HG02884 (cell line): ENCODE data around the gene RELN.
"Not testable (repeated sequence)": the region's sequence is repeated elsewhere in the genome, so short reads cannot be mapped to it uniquely, and the experiment has no call there.

ENCODE experiments used
- ATAC-seq: cut with Tn5 transposase; IDR thresholded peaks from one replicate; pipeline ENCODE4 v1.9.1; 2021; ENCODE audit warnings: mild to moderate bottlenecking, moderate library complexity; ENCODE audit not compliant: unreplicated experiment

Gene RELN

DNA sequence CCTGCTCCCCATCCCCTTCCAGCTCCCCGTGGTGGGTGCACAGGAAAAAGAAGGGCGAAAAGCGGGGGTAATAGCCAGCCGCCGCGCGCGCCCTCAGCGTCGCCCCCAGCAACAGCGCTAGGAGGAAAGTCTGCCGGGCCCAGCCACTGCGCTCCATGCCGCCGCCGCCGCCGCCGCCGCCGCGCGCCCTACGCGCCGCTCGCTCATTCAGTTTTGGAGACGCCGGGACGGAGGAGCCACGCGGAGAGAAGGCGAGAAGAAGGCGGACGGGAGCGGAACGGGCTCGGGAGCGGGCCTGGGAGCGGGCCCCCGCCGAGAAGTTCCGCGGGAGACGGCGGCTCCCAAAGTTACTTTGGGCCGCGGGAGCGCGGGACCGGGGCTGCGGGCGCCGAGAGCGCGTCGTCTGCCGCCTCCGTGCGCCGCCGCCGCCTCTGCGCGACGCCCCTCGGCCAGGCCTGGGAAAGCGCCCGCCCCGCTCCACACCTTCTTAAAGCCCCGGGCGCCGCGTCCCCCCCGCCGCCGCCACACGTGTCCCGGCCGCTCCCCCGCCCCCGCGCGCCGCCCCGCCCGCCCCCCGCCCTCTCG, at the start of gene RELN:
TSS of gene RELN (minus strand) at position 459 of the 585 bp plus-strand sequence. CDS start at position 157, 302 bp downstream.
- no peak for ATAC-seq

DNA sequence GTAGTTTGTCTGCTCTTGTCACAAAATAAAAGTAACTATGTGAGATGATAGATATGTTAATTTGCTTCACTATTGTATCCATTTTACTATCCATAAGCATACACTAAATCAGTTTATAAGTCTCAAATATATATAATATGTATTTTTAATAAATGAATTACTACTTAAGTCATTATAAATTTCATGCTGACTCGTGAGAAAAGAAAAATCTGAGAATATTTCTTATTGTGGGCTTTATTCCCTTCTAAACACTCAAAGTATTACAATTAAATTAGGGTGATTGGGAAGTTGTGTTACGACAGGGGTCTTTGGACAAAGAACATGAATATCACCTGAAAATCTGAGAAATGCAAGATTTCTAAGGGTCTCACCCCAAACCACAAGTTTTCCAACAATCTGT, 48.7 kb upstream of the RELN start:
- ATAC-seq, result no peak

DNA sequence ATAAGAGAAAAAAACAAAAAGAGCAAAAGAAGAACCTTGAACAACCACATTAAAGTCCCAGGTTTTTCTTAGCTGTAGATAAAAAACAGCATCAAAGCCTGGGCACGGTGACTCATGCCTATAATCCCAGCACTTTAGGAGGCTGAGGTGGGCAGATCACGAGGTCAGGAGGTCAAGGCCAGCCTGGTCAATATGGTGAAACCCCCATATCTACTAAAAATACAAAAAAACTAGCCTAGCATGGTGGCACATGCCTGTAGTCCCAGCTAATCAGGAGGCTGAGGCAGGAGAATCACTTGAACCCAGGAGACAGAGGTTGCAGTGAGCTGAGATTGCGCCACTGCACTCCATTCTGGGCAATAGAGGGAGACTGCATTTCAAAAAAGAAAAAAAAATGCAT, 47.4 kb upstream of the RELN start:
- not testable (repeated sequence) for ATAC-seq

DNA sequence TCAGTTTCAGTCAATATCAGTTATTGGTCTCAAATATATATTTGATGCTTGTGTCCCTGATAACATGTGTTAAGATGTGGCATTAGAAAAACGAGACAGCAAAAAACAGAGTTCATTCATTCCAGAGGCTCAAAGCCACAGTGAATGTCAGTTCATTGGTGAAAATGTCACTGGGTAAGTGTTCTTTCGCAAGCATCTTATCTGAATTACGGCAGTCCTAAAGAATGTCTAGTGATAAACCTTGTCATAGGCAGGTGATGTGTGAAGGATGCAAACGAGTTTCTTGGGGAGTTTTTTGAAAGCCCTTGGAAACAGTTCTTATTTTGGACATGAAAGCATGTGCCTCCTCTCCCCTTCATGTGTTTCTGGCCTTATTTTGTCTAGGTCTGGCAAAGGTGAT, 45.9 kb upstream of the RELN start:
- ATAC-seq, result no peak

DNA sequence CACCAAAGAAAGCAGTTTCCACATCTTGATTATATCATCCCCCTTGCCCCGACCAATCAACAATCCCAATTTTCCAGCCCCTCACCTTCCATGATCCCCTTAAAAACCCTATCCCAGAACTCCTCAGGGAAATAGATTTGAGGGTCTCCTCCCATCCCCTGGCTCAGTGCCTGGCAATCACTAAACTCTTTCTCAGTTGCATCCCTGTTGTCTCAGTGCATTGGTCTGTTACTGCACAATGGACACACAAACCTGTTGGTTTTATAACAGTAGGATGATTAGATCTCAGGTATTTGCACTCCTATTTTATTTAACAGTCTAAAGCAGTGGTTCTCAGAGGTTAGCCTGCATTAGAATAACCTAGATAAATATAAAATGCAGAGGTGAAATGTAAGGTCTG, 45.2 kb upstream of the RELN start:
- no peak for ATAC-seq

DNA sequence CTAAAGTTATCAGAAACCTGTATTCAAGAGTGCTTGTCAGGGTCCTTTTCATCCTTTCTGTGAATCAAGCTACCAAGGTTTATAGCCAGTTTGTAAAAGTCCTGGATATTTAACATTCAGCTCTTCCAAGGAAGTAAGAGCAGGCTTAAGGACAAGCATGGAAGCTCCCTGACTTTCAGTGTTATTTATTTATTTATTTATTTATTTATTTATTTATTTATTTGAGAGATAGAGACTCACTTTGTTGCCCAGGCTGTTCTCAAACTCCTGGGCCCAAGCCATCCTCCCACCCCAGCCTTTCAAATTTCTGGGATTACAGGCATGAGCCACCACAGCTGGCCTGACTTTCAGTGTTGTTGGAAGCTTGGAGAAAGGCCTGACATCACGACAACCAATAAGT, 44.4 kb upstream of the RELN start:
- ATAC-seq, result no peak

DNA sequence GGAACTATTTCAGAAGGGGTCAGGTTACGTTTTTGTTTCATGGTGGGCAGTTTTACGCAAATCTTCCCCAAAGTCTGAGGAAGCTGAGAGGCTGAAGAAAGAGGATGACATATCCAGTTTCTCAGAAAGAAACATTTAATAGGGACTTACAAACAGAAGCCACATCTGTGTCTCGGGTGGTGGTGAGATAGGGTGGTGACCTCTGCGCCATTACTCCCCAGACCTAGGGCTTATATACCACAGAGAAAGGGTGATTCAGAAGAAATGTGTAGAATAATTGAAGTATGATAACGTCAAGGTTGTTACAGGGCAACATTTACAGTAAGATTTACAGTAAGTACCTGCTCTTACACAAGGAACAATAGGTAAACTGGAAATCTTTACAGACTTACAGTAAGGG, 43.0 kb upstream of the RELN start:
- ATAC-seq, result no peak

DNA sequence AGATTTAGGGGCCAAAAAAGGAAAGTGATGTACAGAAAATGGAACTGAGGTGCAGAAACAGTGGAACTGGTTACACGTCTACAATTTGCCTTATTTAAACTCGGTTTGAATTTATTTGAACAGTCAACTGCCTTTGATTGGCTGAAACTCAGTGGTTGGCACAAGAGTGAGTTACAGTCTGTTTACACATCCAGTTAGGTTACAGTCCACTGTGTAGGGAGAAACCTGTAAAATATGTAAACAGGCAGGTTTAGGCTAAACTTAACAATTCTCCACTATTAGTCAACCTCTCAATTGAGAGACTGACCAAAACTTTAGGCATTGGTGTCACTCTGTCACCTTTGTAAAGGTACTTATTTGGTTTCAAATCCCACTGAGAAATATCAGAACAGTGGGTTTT, 40.3 kb upstream of the RELN start:
- no peak for ATAC-seq

DNA sequence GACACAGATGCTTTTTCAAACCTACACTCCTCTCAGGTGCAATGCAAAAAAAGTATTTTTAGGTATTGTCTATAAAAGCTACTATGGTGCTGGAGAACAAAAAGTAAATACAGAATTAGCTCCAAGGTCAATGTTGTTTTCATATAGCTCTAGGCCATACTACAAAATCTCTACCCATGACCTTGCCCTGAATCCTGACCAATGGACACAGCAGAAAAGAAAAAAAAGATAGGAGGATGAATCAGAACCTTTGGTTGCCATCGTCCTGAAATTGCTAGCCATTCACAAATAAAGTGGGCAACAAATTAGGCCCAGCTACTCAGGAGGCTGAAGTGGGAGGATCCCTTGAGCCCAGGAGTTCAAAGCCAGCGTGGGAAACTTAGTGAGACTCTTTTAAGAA, 35.2 kb upstream of the RELN start:
- ATAC-seq, result no peak

DNA sequence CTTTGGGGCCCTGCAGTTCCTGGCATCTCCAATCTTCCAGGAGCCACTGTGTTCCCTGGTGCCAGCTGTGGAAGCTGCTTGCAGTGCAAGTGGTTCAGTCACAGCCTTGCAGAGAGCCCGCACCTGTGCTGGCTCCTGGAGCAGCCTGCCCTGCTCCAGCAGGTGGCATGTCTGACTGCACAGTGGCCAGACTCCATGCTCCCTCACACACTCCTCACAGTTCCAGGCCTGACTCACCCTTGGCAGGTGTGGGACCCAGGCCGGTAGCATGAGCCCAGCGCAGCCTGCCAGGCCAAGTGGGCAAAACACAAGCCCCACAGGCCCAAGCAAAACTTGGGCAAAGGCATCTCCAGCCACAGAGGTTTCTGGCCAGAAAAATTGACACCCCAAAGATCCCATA, 33.6 kb upstream of the RELN start:
- no peak for ATAC-seq

DNA sequence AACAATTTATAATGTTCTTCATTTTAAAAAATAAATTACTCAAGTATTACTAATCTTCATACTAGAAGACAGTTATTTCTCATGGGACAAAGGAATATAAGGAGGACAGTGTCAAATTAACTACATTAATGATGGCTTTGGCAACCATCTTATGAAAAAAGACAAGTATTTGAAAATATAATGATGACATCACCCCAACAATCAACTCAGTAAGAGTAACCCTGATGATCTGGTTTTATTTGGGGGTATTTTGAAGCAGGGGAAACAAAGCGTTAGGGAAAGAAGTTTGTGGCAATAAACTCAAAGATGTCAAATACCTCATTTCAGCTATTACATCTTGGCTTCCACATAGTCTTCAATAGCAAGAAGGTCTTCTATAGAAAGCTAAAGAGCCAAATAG, 29.0 kb upstream of the RELN start:
- no peak for ATAC-seq

DNA sequence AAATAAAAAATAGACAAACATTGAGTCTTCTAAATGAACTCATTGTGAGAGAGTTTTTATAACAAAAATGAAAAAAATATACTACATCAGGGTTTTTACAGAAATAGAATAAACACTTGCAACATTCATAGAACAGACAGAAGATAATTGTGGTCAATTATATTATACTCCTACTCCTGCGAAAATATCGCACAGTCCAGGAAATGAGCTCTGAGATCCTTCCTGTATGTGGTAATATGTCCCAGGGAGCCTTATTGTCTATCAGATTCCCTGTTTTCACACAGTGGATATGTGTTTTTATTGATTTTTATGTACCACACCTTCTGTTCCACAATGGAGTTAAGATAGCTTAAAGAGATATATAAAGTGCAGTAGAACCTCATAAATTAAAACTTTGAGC, 27.5 kb upstream of the RELN start:
- no peak for ATAC-seq

DNA sequence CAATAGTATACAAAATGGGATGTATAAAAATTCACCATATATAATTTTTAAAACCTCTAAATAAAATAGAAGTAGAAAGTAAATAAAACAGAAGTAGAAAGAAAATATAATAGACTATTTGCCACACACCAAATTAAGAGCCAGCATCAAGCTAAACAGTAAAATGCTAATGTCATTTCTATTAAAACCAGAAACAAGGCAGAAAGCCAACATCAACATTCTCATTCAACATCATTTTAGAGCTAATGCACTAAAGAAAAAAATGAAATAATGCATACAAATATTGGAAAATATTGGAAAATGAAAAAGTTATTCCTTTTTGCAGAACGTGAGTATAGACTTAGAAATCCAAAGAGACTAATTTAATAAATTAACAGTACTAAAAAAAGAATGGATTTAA, 23.4 kb upstream of the RELN start:
- ATAC-seq, result no peak

DNA sequence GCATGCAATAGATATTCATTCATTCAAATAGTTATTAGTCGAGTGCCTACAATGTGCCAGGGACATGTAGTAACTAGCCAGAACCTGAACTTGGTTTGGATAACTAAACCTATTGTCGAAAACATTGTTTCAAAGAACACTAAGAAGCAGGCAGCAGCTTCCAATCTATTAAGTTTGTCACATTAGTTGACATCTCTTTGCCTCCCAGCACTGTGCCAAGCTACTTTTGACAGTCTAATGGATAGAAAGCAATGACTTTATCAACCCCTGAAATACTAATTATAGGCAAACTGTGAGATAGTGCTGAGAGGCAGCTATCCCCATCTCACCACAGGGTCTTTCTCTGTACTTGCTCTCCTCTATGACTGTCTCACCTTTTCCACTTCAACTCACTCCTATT, 22.4 kb upstream of the RELN start:
- no peak for ATAC-seq

DNA sequence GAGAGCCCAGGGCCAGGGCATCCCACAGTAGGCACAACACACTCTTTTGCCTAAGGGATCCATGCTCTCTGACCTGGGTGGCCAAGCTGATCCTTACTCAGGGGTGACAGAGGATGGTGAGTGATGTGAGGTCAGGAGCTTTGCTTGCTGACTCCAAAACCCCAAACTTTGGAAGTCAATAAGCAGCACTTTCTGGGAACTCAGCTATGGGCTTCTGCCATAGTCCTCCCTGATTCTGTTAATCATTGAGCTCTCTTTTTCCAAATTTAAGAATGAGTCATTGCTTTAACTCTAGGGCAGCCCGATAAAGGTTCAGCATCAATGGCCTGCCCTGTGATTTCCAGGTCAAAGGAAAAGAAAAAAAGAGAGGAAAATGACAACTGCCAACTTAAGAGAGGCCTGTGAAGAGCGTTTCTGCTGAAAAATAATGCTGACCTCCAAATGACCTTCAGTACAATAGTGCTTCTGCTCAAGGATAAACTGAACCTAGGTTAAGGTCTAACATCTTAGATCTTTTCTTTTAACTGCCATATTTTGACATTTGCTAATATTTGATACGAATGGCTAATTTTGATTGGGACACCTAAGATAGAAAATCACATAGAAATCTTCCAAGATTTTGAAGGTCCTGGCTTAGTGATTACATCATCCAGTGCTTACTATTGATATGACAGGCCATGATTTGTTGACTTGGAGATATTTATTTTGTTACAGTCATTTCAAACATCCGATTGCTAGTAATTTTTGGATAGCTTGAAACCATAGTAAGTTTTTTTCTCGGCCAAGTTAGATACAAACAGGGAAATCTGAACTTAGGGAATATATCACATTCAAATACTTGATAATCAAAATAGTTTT, 20.8 kb upstream of the RELN start:
- no peak for ATAC-seq

DNA sequence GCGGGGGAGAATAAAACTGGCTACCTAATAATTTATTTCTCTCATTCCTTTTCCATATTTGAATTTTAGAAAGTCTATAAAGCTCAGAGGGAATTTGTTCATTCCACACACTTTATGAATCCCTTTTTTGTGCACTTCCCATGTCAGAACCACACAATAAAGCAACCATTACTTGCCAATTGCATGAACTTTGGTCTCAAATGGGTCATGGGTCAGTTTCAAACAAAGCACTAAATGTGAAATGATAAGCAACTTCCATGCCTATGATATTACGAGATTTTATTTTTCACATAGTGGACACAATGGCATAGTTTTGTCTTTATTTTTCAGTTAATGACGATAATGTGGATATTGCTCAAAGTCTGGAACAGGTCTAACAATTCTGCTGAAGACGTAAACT, 18.6 kb upstream of the RELN start:
- no peak for ATAC-seq

DNA sequence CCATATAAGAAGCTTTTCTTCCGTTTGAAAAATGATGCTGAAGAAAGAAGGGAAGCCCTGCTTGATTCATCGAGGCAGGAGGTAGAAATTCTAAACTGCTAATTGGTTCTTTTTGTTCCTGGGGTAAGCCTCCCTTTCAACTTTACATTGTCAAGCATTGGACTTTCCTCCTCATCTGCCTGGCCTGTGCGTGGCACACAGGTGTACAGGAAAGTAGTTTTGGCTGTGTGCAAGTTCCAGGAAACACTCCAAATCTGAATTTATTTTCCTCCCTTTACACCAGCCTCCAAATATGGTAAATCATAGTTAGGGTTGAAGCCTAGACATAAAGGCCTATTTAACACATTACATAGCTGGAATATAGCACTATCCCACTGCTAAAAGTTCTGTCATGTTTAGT, 18.2 kb upstream of the RELN start:
- no peak for ATAC-seq

DNA sequence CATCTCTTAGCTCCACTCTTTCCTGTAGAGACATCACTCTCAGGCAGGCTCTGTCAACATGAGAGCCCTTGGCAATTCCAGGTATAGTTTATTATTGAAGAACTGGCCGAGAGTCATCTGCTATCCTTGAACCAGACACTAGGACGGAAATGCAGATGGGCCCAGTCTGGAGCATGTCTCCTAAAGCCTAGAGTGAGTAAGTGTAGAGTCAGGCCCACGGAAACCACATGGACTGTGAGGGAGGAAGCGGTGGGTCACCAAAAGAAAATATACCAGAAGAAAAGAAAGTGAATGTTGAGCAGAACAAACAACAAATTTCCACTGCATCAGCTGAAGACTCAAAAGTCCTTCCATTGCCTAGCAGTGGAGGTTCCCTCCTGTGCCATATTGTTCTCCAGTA, 15.7 kb upstream of the RELN start:
- ATAC-seq, result no peak

DNA sequence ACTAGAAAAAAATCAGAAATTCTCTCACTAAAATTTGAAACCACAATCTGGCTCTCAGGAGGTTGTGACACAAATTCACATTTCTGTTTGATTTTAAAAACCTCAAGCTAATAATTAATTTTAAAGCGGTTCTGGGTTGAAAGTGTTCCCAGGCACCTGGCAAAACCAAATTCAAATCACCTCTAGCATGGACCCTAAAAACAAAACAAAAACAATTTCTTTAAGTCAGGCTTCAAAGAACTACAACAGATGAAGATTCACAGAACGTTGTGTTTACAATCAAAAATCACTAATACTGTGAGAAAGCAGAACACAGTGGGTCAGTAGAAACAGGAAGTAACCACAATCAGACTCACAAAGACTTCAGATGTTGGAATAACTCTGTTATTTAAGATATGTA, 7.2 kb upstream of the RELN start:
- ATAC-seq, result no peak

DNA sequence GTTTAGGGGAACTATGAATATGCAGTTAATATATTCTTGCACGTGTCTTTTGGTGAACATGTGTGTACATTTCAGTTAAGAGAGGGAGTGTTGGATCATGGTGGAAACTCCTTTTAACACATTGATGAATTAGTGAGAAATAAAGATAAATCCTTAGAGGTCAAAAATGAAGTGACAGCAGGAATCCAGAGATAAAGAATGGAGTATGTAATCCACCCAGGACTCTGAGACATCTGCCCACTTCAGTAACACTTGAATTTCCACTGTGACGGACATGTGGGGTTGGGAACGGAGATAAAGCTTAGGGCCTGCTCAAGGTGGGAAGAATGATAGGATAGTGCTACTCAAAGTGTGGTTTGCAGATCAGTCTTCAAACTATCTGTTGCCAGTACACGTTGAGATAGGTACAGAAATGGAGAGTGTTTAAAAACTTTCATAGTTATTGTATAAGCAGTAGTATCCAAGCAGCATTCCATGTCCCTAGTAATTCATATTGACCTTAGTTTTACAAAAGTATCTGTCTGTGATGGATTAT, 6.6 kb upstream of the RELN start:
- ATAC-seq, result no peak

DNA sequence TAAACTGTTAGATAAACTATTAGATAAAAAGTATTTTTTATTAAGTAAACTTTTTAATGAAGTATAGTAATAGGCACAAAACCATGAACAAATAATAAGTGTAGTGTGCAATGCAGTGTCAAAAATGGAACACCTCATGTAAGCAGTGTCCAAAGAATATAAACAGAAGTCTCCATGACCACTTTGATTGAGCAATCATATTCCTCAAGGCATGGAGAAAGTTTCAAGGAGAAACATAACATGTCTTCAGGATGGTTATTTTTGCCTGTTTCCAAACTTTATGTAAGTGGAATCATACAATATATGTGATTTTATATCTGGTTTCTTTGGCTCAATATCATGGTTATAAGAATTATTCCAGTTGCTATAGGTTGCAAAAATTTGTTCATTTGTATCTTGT, 6.1 kb upstream of the RELN start:
- ATAC-seq, result no peak

DNA sequence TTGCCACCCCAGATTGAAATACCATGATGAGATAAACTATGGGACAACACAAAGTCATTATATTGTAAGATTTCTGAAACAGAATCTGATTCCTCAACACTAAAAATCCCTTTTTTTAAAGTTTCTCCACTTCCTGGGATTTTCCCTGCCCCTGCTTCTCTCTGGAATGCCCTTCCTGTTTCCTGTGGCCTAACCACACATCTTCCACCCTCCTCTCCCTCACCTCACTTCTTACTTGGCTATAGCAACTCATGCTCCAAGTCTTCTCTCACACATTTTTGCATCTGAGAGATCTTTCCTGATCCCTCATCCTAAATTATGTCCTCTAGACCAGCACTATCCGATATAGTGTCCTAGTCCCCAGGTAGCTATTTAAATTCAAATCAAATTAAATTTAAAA, 4.1 kb upstream of the RELN start:
- no peak for ATAC-seq

DNA sequence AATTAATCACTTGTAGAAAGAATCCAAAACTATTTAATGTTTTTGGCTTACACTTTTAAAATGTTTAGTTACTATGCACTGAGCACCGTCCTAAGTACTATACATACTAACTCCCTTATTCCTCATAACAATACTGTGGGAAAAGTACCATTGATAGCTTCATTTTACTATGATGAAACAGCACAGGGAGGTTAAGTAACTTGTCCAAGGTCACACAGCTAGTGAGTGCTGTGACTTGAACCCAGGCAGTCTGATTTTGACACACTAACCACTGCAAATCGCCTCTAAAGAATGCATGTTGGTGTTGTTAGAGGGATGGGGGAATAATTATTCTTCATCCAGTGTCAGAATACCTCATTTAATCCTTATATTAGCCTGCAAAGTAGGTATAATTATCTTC, 1.9 kb upstream of the RELN start:
- ATAC-seq, result no peak
